Tibial nerve (tissue), 4 donors: ENCODE data around the gene HNRNPU.

ENCODE experiments used
- EP300 ChIP-seq, 2 donors: sonication (generic); formaldehyde crosslinking; IDR thresholded peaks; one replicate each; pipeline ENCODE4 v1.6.1; 2017; ENCODE audit warnings: antibody characterized with exemption in 2 of 2, mild to moderate bottlenecking in 1 of 2
- TF ChIP-seq, protein P1 (sequence below), 5 experiments: fragments of 200-600 bp in 3 of 5; fragments of 450-650 bp in 2 of 5; sonication (generic) in 3 of 5; IDR thresholded peaks; one replicate each; pipeline ENCODE4 v1.5.1; 2016 to 2019; ENCODE audit warnings: antibody characterized with exemption in 5 of 5, mild to moderate bottlenecking in 3 of 5, moderate library complexity in 2 of 5

DNA sequence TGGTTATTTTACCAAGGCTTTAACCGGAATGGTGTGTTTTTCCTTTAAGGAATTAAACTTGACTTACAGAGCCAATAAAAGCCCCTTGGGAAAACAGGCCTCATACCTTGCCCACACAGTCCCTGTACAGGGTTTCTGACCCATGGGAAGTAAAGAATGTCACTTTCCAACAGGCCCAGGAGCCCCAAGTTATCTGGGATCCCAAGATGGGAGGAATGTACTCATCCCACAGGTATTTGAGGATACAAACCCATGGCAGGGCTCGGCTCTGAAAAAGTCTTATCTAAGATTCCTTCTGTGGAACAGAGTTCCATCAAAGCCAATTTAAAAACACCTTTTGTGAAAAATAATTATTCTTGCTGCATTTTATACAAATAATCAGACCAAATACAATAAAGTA, 44.2 kb downstream of the HNRNPU start:
- TF ChIP-seq, protein P1, sequence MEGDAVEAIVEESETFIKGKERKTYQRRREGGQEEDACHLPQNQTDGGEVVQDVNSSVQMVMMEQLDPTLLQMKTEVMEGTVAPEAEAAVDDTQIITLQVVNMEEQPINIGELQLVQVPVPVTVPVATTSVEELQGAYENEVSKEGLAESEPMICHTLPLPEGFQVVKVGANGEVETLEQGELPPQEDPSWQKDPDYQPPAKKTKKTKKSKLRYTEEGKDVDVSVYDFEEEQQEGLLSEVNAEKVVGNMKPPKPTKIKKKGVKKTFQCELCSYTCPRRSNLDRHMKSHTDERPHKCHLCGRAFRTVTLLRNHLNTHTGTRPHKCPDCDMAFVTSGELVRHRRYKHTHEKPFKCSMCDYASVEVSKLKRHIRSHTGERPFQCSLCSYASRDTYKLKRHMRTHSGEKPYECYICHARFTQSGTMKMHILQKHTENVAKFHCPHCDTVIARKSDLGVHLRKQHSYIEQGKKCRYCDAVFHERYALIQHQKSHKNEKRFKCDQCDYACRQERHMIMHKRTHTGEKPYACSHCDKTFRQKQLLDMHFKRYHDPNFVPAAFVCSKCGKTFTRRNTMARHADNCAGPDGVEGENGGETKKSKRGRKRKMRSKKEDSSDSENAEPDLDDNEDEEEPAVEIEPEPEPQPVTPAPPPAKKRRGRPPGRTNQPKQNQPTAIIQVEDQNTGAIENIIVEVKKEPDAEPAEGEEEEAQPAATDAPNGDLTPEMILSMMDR (IDR thresholded peaks at IDR 0.05) = no peak
- no peak for TF ChIP-seq EP300 (IDR thresholded peaks at IDR 0.05)
